GM18505 (cell line): Measurements from ENCODE around the gene CRYAA.
"Not testable (repeated sequence)": the region's sequence is repeated elsewhere in the genome, so short reads cannot be mapped to it uniquely, and the experiment has no call there.

ENCODE experiments used
- ATAC-seq: cut with Tn5 transposase; IDR thresholded peaks from one replicate; pipeline ENCODE4 v1.9.1; 2021; ENCODE audit not compliant: unreplicated experiment

CRYAA gene, protein sequence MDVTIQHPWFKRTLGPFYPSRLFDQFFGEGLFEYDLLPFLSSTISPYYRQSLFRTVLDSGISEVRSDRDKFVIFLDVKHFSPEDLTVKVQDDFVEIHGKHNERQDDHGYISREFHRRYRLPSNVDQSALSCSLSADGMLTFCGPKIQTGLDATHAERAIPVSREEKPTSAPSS

GRCh38 chr21:43168708-43169107 is at the start of gene CRYAA:
TSS of gene CRYAA (plus strand) at chr21:43169008. CDS start at chr21:43169100, 92 bp downstream.
- not testable (repeated sequence) for ATAC-seq

DNA sequence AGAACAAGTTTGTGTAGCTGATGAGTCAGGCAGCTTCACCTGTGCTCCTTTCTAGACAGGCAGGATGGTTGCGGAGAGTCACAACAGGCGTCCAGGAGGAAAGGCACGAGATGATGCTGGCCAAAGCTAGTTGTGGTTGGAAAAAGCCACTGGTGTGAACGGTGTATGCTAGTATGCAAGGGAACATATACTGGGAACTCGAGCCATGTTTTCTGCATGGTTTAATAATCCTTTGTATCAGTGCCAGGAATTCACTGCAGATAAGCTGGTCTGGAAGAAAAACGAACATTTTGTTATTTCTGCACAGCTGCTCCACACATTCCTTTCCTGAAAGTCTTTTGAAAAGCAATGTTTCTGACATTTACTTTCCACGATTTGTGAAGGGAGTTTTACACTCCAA is 38.7 kb upstream of the CRYAA start:
- not testable (repeated sequence) for ATAC-seq

GRCh38 chr21:43134520-43134919 is 34.3 kb upstream of the CRYAA start:
- ATAC-seq = not testable (repeated sequence)

GRCh38 chr21:43138944-43139343 is 29.9 kb upstream of the CRYAA start:
- ATAC-seq = not testable (repeated sequence)

DNA sequence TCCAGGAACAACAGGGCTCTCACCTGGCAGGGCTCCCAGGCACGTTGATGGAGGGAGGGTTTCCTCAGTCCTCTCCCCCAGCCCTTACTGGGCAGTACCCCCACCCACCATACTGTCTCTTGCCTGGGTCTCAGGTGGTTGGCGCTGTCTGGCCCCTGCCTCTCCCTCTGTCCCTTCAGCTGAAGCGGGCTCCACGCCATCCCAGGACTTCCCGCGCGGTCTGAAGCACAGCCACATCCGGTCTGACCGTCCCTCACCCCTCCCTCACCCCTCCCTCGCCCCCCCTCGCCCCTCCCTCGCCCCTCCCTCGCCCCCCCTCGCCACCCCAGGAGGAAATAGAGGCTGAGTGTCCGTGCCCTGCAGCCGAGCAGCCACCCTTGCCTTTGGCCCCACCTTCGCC is 27.4 kb upstream of the CRYAA start:
- ATAC-seq = not testable (repeated sequence)

- ATAC-seq = not testable (repeated sequence)
Measured at GRCh38 chr21:43146637-43147036, 22.2 kb upstream of the CRYAA start.

DNA sequence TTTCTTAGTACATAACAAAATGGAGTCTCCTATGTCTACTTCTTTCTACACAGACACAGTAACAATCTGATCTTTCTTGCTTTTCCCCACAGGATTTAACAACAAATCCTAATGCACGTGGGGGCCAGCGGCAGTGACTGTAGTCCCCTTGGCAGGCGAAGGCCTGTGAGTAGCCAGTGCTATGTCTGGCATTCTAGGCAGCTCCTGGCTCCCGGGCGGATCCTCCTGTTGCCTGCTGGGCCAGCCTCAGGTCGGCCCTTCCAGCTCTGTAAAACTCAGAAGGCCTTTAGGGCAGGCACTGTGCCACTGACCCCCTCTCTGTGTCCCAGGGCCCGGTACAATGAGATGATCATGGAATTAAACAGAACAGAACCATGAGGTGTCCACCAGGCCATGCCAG is 20.8 kb upstream of the CRYAA start:
- not testable (repeated sequence) for ATAC-seq

DNA sequence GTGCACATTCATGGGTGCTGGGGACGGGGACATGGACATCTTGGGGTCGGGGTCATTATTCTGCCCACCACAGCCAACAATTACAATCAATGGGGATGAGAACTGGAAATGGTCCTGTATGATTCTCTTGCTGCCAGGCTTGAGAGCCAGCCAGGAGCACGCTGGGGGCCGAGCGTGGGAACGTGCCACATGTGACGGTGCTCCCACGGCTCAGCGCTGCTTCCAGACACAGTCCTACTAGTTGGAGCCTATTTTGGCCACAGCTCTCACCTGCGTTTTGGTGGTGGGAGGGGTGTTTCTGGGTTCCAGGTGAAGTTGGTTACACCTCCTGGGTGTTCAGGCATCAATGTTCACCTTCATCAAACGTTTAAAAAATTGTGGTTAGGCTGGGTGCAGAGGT is 19.5 kb upstream of the CRYAA start:
- ATAC-seq = not testable (repeated sequence)

GRCh38 chr21:43153601-43154000 is 15.2 kb upstream of the CRYAA start:
- ATAC-seq = not testable (repeated sequence)

- not testable (repeated sequence) for ATAC-seq
Measured at GRCh38 chr21:43159279-43160175, 9.3 kb upstream of the CRYAA start.

DNA sequence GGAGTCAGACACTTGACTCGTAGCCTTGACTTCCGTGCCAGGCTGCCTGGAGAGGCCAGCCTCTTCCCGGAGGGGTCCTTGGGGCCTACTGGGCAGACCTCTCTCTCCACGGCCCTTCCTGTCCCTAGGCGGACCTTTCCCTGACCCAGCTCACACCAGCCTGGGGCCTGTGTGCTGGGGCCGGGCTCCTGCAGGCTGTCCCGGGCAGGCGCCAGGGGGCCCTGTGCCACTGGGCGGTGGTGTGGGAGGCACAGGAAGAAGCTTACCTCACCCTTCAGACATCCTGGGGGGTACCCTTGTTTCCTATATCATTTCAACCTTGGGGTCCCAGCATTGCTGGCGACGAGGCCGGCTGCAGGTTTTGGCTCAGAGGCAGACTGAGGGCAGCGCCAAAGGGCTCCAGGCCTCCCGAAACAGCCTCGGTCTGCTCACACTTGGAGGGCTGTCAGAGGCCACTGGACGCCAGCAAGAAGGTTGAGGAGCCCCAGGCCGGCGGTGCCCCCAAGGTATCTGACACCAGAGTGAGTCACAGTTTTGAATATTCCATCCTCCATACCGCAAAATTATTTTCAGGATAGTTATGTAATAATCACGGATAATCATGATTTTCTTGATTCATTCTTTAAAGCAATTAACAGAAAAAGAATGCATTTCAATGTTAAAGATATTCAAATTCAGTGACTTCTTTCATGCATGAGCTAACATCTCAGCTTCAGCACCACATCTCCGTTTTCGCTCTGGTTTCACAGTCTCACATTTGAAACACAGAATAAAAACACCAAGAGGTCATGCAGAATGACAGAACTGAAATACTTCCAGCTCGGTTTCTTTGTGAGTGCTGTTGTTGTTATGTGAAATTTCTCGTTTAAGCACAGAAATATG is 6.7 kb upstream of the CRYAA start:
- not testable (repeated sequence) for ATAC-seq

DNA sequence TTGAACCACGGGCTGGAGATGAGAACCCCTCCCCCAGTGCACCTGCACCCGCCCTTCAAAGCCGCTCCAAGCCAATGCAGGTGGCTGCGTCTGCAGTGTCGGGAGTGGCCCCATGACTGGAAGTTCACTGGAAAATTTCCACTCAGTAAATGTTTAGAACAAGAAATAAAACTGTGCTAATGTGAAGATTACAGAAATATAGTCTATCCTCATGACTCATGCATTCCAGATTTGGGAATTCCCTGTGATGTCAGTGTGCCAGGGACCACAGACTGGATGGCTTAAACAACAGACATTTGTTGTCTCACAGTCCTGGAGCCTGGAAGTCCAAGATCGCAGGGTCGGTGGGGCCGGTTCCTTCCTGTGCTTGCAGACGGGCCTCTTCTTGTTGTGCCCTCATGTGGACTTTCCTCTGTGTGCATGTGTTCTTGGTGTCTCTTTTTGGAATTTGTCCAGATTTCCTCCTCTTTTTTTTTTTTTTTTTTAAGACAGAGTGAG is 6.1 kb upstream of the CRYAA start:
- ATAC-seq = not testable (repeated sequence)

- ATAC-seq = not testable (repeated sequence)
Measured at GRCh38 chr21:43164823-43165222, 4.0 kb upstream of the CRYAA start.

DNA sequence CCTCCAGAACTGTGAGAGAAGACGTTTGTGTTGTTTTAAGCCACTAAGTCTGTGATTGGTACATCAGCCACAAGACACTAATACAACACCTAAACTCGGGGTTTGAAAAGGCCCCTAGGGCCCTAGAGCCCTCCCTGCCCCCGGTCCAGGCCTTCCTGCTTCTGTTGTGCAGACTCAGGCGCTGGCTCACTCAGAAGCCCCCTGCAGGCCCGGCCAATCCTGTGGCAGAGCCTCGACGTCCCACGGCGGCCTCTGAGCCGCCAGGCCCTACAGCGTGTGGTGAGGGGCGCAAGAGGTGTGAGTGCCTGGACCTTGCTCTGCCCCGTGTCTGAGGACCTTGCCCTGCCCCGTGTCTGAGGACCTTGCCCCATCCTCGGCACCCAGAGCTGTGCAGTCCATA is 3.1 kb upstream of the CRYAA start:
- not testable (repeated sequence) for ATAC-seq

DNA sequence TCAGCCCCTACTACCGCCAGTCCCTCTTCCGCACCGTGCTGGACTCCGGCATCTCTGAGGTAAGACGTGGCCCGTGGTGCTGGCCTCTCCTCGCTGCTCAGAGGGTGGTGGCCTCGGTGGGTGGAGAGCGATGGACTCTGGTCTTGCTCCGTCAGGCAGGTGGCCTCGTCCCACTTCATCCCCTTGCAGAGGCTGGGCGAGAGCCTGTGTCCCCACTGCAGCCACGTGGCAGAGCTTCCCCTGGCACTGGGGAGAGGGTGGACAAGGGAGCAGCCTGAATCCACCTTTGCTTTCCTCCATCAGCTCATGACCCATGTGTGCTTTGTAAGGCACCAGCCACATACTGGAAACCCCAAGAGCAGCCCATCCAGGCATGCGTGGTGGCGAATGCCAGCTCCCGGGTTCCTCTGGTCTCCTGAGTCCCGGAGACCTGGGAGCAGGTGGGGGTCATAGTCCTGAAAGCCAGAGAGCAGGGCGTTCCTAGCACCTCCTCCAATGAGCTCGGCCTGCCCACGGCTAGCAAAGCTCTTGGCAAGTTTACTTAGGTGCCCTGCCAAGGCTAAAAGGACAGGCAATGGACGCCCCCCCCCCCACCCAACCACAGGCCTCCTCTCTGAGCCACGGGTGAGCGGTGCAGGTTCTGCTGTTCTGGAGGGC is 550 bp downstream of the CRYAA start:
- not testable (repeated sequence) for ATAC-seq

GRCh38 chr21:43169891-43170290 is 1.1 kb downstream of the CRYAA start:
- not testable (repeated sequence) for ATAC-seq

- not testable (repeated sequence) for ATAC-seq
Measured at GRCh38 chr21:43172812-43173211, 4.0 kb downstream of the CRYAA start.

GRCh38 chr21:43173438-43173837 is 4.6 kb downstream of the CRYAA start:
- ATAC-seq = not testable (repeated sequence)

DNA sequence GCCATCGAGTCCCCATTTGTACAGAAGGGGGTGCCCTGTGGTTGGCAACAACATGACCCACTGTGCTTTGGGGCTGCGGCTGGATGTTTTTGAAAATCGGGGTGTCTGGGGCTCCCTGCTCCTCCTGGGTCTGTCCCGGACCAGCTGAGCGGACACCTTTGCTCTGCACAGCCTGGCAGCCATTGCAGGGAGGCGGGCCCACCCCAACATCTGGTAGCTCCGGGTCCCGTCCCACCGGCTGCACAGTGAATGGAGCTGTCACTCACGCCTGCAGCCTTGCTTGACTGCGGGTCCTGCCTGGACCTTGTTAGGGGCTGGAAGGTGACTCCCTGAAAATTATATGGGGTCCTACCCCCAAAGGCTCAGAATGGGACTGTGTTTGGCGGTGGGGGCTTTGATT is 5.1 kb downstream of the CRYAA start:
- ATAC-seq = not testable (repeated sequence)

DNA sequence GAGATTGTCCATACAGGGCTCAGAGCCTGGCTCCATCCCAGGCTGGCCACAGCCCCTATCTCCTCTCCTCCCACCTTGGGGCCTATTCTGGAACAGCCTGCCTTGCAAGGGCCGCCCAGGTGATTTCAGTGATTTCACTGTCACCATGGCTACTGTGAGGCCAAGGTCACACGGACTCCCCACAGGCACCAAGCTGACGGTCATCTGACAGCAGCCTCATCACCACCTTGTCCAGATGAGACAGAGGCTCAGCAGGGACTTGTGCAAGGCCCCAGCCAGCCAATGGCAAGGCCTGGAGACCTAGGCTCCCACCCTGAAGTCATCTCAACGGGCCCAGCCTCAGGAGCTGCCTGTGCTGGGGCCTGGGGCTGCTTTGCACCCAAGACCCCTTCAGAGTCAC is 6.2 kb downstream of the CRYAA start:
- not testable (repeated sequence) for ATAC-seq
